Endothelial cell (in vitro differentiated cells): ENCODE results near the gene ACSM3. TPM values are rescaled to one million over a fixed set of nuclear protein-coding genes. Genes with fewer than 3 reads are reported as not detected.
"Not testable (repeated sequence)": the region's sequence is repeated elsewhere in the genome, so short reads cannot be mapped to it uniquely, and the experiment has no call there.

Experiments
- DNase-seq: peaks from one replicate; pipeline ENCODE4 v3.0.0; 2021; ENCODE audit warnings: low spot score
- H3K27ac Mint-ChIP-seq: one replicate; pipeline ENCODE4 v1.8.0; 2021; ENCODE audit warnings: mixed read lengths, inconsistent platforms; ENCODE audit not compliant: unreplicated experiment
- H3K27me3 Mint-ChIP-seq: one replicate; pipeline ENCODE4 v1.8.0; 2021; ENCODE audit warnings: mild to moderate bottlenecking, moderate library complexity, mixed read lengths, inconsistent platforms; ENCODE audit not compliant: unreplicated experiment
- H3K36me3 Mint-ChIP-seq: one replicate; pipeline ENCODE4 v1.8.0; 2021; ENCODE audit warnings: mild to moderate bottlenecking, low read depth, mixed read lengths, inconsistent platforms; ENCODE audit not compliant: unreplicated experiment
- H3K4me1 Mint-ChIP-seq: one replicate; pipeline ENCODE4 v1.8.0; 2021; ENCODE audit warnings: mild to moderate bottlenecking, mixed read lengths, inconsistent platforms; ENCODE audit not compliant: unreplicated experiment
- H3K4me3 Mint-ChIP-seq: one replicate; pipeline ENCODE4 v1.8.0; 2021; ENCODE audit warnings: mild to moderate bottlenecking, mixed read lengths, inconsistent platforms; ENCODE audit not compliant: unreplicated experiment
- H3K9me3 Mint-ChIP-seq: one replicate; pipeline ENCODE4 v1.8.0; 2021; ENCODE audit warnings: mixed read lengths, inconsistent platforms; ENCODE audit not compliant: unreplicated experiment
- total RNA-seq: library from RNA; stranded (reverse); fragmentation: NEBNext Ultra II Directional; extraction: Animal tissue kit (Norgen Biotek cat#: 25700); gene quantifications from one replicate; pipeline ENCODE4 v1.2.1, GENCODE V29; 2021; ENCODE audit not compliant: unreplicated experiment
- TF ChIP-seq, protein P1 (sequence below): fragments of 200-600 bp; sonication (generic); IDR thresholded peaks from one replicate; pipeline ENCODE4 v1.5.0; 2021; ENCODE audit warnings: antibody characterized with exemption; ENCODE audit not compliant: unreplicated experiment

ACSM3 gene
- total RNA-seq, 1 donor from 2014 or later, result 10.3 TPM

DNA sequence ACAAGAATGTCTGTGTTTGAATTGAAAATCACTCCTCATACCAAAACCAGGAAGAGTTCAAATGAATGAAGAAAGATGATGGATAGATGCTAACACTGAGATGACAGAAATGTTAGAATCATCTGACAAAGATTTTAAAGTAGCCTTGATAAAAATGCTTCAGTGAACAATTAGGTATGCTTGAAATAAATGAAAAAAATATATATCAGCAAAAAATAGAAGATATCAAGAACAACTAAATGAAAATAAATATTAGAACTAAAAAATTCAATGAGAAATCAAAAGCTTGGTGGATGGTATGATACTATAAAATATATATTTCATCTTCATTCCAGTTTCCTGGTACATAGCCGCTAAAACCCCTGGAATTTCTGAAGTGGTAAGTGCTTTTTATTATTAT, 8.6 kb upstream of the ACSM3 start:
- no peak overlapping the region for H3K4me3 Mint-ChIP-seq
- H3K27me3 Mint-ChIP-seq, result no peaks in the 10 kb centered on the region
- no peak for DNase-seq
- no peak overlapping the region for H3K27ac Mint-ChIP-seq
- TF ChIP-seq, protein P1, sequence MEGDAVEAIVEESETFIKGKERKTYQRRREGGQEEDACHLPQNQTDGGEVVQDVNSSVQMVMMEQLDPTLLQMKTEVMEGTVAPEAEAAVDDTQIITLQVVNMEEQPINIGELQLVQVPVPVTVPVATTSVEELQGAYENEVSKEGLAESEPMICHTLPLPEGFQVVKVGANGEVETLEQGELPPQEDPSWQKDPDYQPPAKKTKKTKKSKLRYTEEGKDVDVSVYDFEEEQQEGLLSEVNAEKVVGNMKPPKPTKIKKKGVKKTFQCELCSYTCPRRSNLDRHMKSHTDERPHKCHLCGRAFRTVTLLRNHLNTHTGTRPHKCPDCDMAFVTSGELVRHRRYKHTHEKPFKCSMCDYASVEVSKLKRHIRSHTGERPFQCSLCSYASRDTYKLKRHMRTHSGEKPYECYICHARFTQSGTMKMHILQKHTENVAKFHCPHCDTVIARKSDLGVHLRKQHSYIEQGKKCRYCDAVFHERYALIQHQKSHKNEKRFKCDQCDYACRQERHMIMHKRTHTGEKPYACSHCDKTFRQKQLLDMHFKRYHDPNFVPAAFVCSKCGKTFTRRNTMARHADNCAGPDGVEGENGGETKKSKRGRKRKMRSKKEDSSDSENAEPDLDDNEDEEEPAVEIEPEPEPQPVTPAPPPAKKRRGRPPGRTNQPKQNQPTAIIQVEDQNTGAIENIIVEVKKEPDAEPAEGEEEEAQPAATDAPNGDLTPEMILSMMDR, result no peak
- no peaks in the 10 kb centered on the region for H3K36me3 Mint-ChIP-seq
- peaks cover 5% of the 10 kb centered on the region for H3K4me1 Mint-ChIP-seq
- H3K9me3 Mint-ChIP-seq, result no peaks in the 10 kb centered on the region

DNA sequence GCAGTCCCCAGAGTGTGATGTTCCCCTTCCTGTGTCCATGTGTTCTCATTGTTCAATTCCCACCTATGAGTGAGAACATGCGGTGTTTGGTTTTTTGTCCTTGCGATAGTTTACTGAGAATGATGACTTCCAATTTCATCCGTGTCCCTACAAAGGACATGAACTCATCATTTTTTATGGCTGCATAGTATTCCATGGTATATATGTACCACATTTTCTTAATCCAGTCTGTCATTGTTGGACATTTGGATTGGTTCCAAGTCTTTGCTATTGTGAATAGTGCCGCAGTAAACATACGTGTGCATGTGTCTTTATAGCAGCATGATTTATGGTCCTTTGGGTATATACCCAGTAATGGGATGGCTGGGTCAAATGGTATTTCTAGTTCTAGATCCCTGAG, 8.0 kb upstream of the ACSM3 start:
- H3K36me3 Mint-ChIP-seq, H3K4me1 Mint-ChIP-seq, H3K4me3 Mint-ChIP-seq, H3K9me3 Mint-ChIP-seq, H3K27me3 Mint-ChIP-seq, DNase-seq, H3K27ac Mint-ChIP-seq: not testable (repeated sequence)

DNA sequence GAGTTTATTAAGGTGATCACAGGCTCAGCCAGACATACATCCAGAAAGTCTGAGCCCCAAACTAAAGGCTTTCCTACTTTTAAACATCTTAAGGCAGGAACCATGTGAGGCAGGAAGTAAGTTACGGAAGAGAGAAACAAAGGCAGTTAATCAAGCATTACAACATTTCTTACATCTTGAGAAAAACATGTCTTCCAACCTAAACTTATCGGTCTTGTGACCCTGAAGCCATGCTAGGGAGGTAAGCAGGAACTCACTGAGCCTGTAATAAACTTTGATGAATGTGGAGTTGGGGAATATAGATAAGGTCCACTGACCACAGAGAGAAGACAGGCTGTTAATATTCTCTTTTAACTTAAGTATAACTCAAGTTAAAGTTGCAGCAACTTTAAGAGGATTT, 3.5 kb upstream of the ACSM3 start:
- no peak for DNase-seq
- Mint-ChIP-seq H3K9me3 (no peaks in the 10 kb centered on the region), H3K4me1 (peaks cover 5% of the 10 kb centered on the region), H3K27ac (no peak overlapping the region), H3K27me3 (no peaks in the 10 kb centered on the region), H3K4me3 (no peak overlapping the region), H3K36me3 (no peaks in the 10 kb centered on the region)
- TF ChIP-seq, protein P1, result no peak

DNA sequence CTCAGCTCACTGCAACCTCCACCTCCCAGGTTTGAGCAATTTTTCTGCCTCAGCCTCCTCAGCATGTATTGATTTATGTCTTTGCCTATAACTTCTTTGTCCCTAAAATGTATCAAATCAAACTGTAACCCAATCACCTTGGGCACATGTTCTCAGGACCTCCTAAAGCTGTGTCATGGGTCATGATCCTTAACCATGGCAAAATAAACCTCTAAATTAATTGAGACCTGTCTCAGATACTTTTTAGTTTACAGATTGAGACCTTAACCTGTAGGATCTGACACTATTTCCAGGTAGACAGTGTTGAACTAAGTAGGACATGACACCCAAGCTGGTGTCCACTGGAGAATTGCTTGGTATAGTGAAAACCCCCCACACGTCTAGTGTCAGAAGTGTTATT, 2.6 kb upstream of the ACSM3 start:
- peaks cover 5% of the 10 kb centered on the region for H3K4me1 Mint-ChIP-seq
- DNase-seq, result no peak
- no peaks in the 10 kb centered on the region for H3K36me3 Mint-ChIP-seq
- no peak overlapping the region for H3K27ac Mint-ChIP-seq
- no peak overlapping the region for H3K4me3 Mint-ChIP-seq
- H3K9me3 Mint-ChIP-seq, result no peaks in the 10 kb centered on the region
- no peaks in the 10 kb centered on the region for H3K27me3 Mint-ChIP-seq
- TF ChIP-seq, protein P1, result no peak

DNA sequence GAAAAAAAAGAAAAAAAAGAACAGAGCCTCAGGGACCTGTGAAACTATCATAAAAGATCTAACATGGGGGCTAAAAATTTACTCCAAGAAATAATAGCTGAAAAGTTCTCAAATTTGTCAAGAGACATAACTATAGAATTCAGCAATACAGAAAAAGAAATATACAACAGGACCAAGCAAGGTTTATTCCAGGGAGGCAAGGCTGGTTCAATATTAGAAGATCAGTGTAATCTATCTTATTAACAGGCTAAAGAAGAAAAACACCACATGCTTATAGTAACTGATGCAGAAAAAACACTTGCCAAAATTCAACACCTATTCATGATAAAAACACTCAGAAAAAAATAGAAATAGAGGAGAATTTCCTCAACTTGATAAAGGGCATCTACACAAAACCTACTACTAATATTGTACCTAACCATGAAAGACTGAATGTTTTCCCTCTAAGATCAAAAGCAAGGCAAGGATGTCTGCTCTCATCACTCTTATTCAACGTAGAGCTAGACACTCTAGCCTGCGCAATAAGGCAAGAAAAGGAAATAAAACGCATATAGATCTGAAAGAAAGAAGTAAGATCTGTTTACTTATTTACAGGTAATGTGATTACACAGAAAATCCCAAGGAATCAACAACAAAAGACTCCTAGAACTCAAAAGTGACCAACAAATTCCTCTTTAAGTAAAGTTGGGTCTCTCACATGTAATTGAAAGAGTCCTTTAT, 1.2 kb upstream of the ACSM3 start:
- H3K4me3 Mint-ChIP-seq, result no peak overlapping the region
- TF ChIP-seq, protein P1, result no peak
- H3K36me3 Mint-ChIP-seq, result no peaks in the 10 kb centered on the region
- no peak overlapping the region for H3K27ac Mint-ChIP-seq
- no peaks in the 10 kb centered on the region for H3K9me3 Mint-ChIP-seq
- no peak for DNase-seq
- no peaks in the 10 kb centered on the region for H3K27me3 Mint-ChIP-seq
- peaks cover 5% of the 10 kb centered on the region for H3K4me1 Mint-ChIP-seq

DNA sequence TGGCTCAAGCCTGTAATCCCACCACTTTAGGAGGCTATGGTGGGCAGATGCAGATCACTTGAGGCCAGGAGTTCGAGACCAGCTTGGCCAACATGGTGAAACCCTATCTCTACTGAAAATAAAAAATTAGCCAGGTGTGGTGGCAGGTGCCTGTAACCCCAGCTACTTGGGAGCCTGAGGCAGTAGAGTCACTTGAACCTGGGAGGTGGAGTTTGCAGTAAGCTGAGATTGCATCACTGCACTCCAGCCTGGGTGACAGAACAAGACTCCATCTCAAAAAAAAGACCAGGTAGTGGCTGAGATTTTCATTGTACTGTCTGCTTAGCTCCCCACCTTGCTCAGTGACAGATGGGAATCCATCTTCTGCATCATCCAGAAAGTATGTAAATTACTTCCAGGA, 634 bp downstream of the ACSM3 start:
- not testable (repeated sequence) for H3K4me3 Mint-ChIP-seq, H3K4me1 Mint-ChIP-seq, H3K36me3 Mint-ChIP-seq, DNase-seq, H3K9me3 Mint-ChIP-seq, H3K27me3 Mint-ChIP-seq, H3K27ac Mint-ChIP-seq
